ENCODE results near the gene RNF26.

RNF26 gene

DNA sequence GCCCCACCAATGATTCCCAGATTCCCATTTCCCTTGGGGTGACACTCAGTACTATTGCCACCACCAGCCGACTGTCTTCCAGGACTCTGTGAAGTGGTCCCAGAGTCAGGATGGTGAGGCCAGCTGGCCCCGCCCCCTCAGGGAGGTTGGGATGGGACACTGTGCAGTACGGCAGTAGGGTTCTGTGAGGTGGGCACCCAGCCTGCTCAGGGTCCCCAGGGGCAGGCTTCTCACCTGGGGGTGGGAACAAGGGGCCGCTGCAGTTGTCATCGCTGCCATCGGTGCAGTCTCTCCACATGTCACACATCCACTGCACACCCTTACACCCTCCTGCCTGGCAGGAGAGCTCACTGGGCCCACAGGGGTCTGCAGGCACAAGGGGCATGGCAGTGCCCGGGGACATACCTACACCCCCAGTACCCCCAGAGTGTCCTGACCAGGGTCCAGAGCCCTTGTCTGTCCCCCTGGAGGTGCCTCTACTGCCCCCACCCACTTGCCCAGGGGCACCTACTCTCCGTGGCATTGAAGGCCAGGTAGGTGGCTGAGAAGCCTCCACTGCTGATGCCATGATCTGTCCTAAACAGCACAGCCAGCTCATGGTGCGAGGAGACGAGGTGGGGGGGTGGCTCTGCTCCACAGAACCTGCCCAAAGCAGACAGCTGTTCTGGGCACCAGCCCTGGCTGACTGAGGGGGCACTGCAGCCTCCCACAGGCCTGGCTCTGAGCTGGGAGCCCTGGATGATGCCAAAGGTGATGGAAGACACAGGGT, 8.2 kb downstream of the RNF26 start:
- DNase-seq (ENCODE audit: low read depth) = no peak
- no peak overlapping the region for H3K4me3 ChIP-seq (ENCODE audit: control insufficient read depth, low read depth, low read length)
- TF ChIP-seq, protein P1, sequence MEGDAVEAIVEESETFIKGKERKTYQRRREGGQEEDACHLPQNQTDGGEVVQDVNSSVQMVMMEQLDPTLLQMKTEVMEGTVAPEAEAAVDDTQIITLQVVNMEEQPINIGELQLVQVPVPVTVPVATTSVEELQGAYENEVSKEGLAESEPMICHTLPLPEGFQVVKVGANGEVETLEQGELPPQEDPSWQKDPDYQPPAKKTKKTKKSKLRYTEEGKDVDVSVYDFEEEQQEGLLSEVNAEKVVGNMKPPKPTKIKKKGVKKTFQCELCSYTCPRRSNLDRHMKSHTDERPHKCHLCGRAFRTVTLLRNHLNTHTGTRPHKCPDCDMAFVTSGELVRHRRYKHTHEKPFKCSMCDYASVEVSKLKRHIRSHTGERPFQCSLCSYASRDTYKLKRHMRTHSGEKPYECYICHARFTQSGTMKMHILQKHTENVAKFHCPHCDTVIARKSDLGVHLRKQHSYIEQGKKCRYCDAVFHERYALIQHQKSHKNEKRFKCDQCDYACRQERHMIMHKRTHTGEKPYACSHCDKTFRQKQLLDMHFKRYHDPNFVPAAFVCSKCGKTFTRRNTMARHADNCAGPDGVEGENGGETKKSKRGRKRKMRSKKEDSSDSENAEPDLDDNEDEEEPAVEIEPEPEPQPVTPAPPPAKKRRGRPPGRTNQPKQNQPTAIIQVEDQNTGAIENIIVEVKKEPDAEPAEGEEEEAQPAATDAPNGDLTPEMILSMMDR (IDR thresholded peaks at IDR 0.05; ENCODE audit: control insufficient read depth, insufficient read depth, low read depth, low read length, missing control alignments) = no peak

DNA sequence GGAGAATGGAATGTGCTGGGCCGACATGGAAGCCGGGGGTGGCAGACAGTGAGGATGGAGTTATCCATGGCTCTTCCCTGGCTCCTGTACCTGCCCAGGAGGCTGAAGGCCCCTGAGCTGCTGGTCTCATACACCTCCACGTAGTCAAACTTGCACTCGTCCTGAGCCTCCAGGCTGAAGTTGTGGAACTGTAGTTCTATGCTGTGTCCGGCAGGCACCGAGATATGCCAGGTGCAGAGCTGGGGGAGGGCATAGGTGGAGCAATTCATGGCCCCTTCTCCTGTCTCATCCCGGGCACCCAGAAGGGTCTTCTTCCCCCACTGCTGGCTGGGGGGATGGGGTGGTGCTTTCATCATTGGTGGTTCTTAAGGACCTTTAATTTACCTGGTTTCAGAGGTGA, 9.4 kb downstream of the RNF26 start:
- no peak overlapping the region for H3K4me3 ChIP-seq (ENCODE audit: control insufficient read depth, low read depth, low read length)
- no peak for DNase-seq (ENCODE audit: low read depth)
- TF ChIP-seq, protein P1 (IDR thresholded peaks at IDR 0.05; ENCODE audit: control insufficient read depth, insufficient read depth, low read depth, low read length, missing control alignments) = no peak

DNA sequence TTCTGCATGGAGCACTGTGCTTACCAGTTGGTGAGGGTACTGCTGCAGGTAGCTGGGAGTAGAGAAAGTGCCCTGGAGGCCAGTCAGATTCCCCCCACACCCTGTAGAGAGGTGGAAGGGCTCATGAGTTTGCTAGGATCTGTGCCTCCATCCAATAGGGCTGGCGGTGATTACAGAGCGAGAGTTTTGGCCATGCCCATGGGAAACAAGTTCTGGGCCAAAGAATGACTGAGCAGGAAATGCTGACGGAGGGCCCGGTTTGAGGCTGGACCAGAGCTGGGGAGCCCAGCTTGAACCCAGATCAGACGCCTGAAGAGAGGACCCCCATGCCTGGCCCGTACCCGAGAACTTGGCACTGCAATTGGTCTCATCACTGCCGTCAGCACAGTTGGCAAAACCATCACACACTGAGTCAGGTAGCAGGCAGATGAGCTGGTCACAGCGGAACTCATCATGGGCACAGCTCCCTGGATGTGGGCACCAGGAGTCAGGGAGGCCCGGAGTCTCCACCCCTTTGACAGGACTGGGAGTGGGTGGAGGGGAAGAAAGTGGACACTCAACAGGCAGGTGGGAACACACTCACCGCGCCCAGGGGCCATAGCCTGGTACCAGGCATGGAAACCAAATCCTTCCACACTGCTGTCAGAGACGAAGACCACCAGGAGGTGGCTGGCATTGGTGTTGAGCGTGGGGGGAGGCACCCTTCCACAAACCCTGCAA, 10.1 kb downstream of the RNF26 start:
- no peak overlapping the region for H3K4me3 ChIP-seq (ENCODE audit: control insufficient read depth, low read depth, low read length)
- DNase-seq (ENCODE audit: low read depth) = no peak
- TF ChIP-seq, protein P1 (IDR thresholded peaks at IDR 0.05; ENCODE audit: control insufficient read depth, insufficient read depth, low read depth, low read length, missing control alignments) = no peak

DNA sequence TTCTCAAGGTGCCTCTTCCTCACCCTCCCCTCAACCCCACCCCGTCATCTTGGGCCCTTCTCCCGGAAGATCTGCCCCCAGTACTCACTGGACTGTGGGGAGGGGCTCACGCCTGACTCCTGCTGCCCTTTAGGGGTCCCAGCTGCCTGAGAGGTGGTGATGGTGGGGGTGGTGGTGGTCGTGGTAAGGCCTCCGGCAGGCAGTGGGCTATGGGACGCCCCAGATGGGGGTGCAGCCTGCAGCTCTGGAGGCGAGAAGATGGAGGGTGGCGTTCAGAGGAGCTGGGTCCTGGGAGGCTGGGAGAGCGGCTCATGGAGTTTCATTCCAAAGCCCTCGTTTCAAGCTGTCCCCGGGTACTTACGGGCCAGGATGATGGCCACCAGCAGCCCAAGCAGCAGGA, 11.4 kb downstream of the RNF26 start:
- no peak overlapping the region for H3K4me3 ChIP-seq (ENCODE audit: control insufficient read depth, low read depth, low read length)
- no peak for DNase-seq (ENCODE audit: low read depth)
- TF ChIP-seq, protein P1 (IDR thresholded peaks at IDR 0.05; ENCODE audit: control insufficient read depth, insufficient read depth, low read depth, low read length, missing control alignments) = no peak

DNA sequence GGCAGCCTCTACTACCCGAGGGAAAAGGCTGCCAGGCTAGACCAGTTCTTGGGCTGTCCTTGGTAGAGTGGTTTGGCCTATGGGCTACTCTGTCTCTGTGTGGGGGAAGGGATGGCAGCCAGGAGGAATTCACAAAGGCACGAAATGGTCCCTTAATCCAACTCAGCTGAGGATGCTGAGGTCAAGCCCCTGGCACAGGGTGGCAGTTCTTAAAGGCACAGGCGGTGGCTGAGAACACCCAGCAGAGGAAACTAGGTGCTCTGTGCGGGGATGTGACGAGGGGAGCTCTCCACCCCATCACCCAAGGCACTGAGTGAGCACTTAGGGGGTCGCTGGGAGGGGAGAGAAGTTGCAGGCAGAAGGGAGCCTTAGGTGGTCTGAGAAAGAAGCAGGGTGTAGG, 12.3 kb downstream of the RNF26 start, which contains the start of gene MFRP:
Gene MFRP (minus strand): TSS at position 101 of the 400 bp plus-strand sequence. CDS start 192 bp downstream, outside the sequence.
- no peak within 1 kb of the TSS for H3K4me3 ChIP-seq (ENCODE audit: control insufficient read depth, low read depth, low read length)
- no peak for DNase-seq (ENCODE audit: low read depth)
- TF ChIP-seq, protein P1 (IDR thresholded peaks at IDR 0.05; ENCODE audit: control insufficient read depth, insufficient read depth, low read depth, low read length, missing control alignments) = no peak

DNA sequence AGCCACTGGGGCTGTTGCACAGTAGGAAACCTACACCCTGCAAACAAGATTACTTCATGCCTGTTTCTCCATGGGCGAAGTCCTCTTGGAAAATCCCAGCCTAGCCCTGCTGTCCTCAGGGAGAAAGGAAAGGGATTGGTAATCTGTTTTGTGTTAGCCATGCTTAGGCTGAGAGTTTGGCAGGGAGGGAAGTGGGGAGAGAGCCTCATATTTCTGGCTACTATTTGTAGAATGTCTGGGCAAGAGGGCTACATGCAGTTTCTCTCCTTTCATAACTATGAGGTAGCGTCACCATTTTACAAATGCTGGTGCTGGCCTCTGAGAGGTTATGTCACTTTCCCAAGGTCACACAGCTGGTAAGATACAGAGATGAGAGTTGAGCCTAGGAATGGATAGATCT, 12.9 kb downstream of the RNF26 start:
- TF ChIP-seq, protein P1 (IDR thresholded peaks at IDR 0.05; ENCODE audit: control insufficient read depth, insufficient read depth, low read depth, low read length, missing control alignments) = no peak
- no peak overlapping the region for H3K4me3 ChIP-seq (ENCODE audit: control insufficient read depth, low read depth, low read length)
- no peak for DNase-seq (ENCODE audit: low read depth)

Measured in AG09309 (cell line).